ENCODE data around the gene ZFHX3. TPM values are rescaled to one million over a fixed set of nuclear protein-coding genes. Genes with fewer than 3 reads are reported as not detected.

ZFHX3 gene
- total and polyA plus RNA-seq, 2 of the 8 experiments (the other 6 are each of a cell fraction or from before 2014, with no cell fraction given): 0.08 to 0.99 TPM

- Histone ChIP-seq H2BK12ac (ENCODE audit: low read depth, low read length) (no peak overlapping the region), H4K20me1 (replicated peaks in 1 of 2; ENCODE audit: control insufficient read depth in 1 of 2, insufficient read depth in 2 of 2, low read length in 2 of 2) (peaks cover 14 to 24% of the 10 kb centered on the region in 2 experiments), H2BK15ac (ENCODE audit: low read length) (no peak overlapping the region), H3K79me1 (ENCODE audit: low read depth, low read length) (no peaks in the 10 kb centered on the region), H2BK20ac (ENCODE audit: low read length) (no peak overlapping the region), H2AK5ac (ENCODE audit: low read depth, low read length) (no peak overlapping the region), H3K4me1 (replicated peaks in 1 of 4; ENCODE audit: control insufficient read depth in 3 of 4, insufficient read depth in 4 of 4, low read length in 3 of 4) (no peaks in the 10 kb centered on the region), H4K8ac (ENCODE audit: extremely low read depth, insufficient read depth, low read length) (no peak overlapping the region), H3K79me2 (ENCODE audit: control insufficient read depth in 1 of 2, insufficient read depth in 2 of 2, low read length in 2 of 2) (no peaks in the 10 kb centered on the region), H3K23me2 (ENCODE audit: low read depth, low read length) (no peaks in the 10 kb centered on the region), H3K4ac (replicated peaks; ENCODE audit: insufficient read length, low read depth, low read length) (no peak overlapping the region), H3K56ac (replicated peaks; ENCODE audit: insufficient read length, low read depth, low read length) (no peak overlapping the region), H3K9ac (replicated peaks in 1 of 4; ENCODE audit: extremely low read depth in 1 of 4, low read depth in 3 of 4, low read length in 3 of 4) (no peak overlapping the region), H3K14ac (ENCODE audit: insufficient read length) (no peak overlapping the region), H3K23ac (ENCODE audit: insufficient read length) (no peak overlapping the region), H3K4me3 (ENCODE audit: extremely low read depth in 1 of 4, insufficient read depth in 2 of 4, low read depth in 3 of 4, low read length in 4 of 4) (no peak overlapping the region), H3K4me2 (ENCODE audit: insufficient read depth in 1 of 2, low read depth in 2 of 2, low read length in 2 of 2) (no peak overlapping the region), H4K5ac (ENCODE audit: insufficient read length, low read depth, low read length) (no peak overlapping the region), H4K91ac (replicated peaks; ENCODE audit: insufficient read length, low read length) (no peak overlapping the region), H2BK5ac (ENCODE audit: low read depth, low read length) (no peak overlapping the region), H3K27me3 (replicated peaks in 1 of 4; ENCODE audit: control insufficient read depth in 3 of 4, extremely low read depth in 1 of 4, insufficient read depth in 3 of 4, low read length in 3 of 4) (peaks cover 27 to 67% (median 53%) of the 10 kb centered on the region in 4 experiments), H3K27ac (ENCODE audit: low read depth, low read length) (no peak overlapping the region), H3K36me3 (ENCODE audit: control insufficient read depth in 2 of 4, insufficient read depth in 4 of 4, low read length in 3 of 4) (no peaks in the 10 kb centered on the region), H2AFZ (ENCODE audit: low read length) (no peak overlapping the region), H3K18ac (ENCODE audit: extremely low read depth, low read length) (no peak overlapping the region), H2BK120ac (replicated peaks; ENCODE audit: low read depth, low read length) (no peak overlapping the region), H3K9me3 (ENCODE audit: insufficient read depth in 2 of 2, low read depth in 1 of 2, low read length in 1 of 2) (no peaks in the 10 kb centered on the region)
- CTCF ChIA-PET (ENCODE audit: partially characterized antibody): interaction anchor here (0.6 to 6.1 kb wide), 7 partner anchors 12 to 689 kb away, joined by 3 to 38 read pairs (median 3); no protein-coding TSS in a partner anchor
- no peak for DNase-seq (ENCODE audit: low read depth in 1 of 2, low spot score in 2 of 2)
- POLR2A ChIA-PET (ENCODE audit: partially characterized antibody): interaction anchor here (1.0 kb wide), 1 partner anchor 13 kb away, joined by 3 read pairs; no protein-coding TSS in a partner anchor
- FAIRE-seq: no peak
- WGBS, 2 experiments (ENCODE audit: extremely low coverage in 1 of 2, insufficient coverage in 1 of 2, insufficient read length in 1 of 2, insufficient replicate concordance in 2 of 2, low coverage in 1 of 2, low lambda C conversion rate in 2 of 2, missing lambda C conversion rate in 1 of 2): 84% methylated on average over 13 of the region's 13 CpGs; no CpG with 5 or more reads in 1 of the 2 experiments
- TF ChIP-seq TAF1 (IDR thresholded peaks at IDR 0.05; ENCODE audit: low read depth, low read length) (no peak), TBP (IDR thresholded peaks at IDR 0.05; ENCODE audit: low read depth, low read length) (no peak), KDM4A (IDR thresholded peaks at IDR 0.05; ENCODE audit: low read depth, low read length, severe bottlenecking) (no peak), CTBP2 (IDR thresholded peaks at IDR 0.05; ENCODE audit: borderline replicate concordance, insufficient read depth, insufficient read length, low read length) (no peak), GTF2F1 (IDR thresholded peaks at IDR 0.05; ENCODE audit: borderline replicate concordance, low read depth, low read length) (no peak), BACH1 (IDR thresholded peaks at IDR 0.05; ENCODE audit: low read length) (no peak), YY1 (IDR thresholded peaks at IDR 0.05; ENCODE audit: low read depth, low read length) (no peak), EGR1 (IDR thresholded peaks at IDR 0.05; ENCODE audit: borderline replicate concordance, low read depth, low read length) (no peak), TAF7 (optimal IDR thresholded peaks at IDR 0.05; ENCODE audit: borderline replicate concordance, low read depth, low read length) (no peak)
These were observed 23.3 kb downstream of the ZFHX3 start for GRCh38 chr16:73024571-73025105.
